ENCODE results near the gene ACSF3.
"Not testable (repeated sequence)": the region's sequence is repeated elsewhere in the genome, so short reads cannot be mapped to it uniquely, and the experiment has no call there.

The ACSF3 gene

DNA sequence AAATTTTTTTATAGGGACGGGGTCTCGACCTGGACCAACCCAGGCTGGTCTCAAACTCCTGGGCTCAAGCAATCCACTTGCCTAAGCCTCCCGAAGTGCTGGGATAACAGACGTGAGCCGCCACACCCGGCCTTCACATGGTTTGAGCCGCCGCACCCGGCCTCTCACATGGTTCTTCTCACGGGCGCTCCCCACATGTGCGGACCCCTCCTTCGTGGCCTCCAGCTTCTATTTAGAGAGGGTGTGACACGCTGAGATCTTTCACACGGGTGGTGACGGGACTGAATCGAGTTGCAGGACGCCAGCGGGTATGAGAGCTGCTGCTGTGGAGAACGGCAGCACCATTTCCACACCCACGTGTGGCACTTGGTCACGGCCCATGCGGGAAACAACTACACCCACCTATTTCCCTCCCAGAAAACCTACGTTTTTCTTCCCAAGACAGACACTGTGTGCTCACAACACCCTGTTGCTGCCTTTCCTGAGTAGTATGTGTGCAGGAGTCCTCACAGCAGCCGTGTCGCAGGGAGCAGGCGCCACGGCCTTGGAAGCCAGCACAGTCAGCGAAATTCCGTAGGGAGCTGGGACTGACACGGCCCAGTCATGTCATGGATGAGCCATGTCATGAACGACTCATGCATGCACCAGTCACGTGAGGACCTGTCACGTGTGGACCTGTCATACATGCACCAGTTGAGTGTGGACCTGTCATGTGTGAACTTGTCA is 20.1 kb upstream of the ACSF3 start:
- no peak for DNase-seq (ENCODE audit: low read depth)

DNA sequence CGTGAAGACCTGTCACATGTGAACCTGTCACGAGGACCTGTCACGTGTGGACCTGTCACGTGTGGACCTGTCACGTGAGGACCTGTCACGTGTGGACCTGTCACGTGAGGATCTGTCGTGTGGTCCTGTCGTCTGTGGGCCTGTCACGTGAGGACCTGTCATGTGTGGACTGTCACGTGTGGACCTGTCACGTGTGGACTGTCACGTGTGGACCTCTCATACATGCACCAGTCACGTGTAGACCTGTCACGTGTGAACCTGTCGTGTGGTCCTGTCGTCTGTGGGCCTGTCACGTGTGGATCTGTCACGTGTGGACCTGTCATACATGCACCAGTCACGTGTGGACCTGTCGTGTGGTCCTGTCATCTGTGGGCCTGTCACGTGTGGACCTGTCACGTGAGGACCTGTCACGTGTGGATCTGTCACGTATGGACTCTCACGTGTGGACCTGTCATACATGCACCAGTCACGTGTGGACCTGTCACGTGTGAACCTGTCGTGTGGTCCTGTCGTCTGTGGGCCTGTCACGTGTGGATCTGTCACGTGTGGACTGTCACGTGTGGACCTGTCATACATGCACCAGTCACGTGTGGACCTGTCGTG is 19.5 kb upstream of the ACSF3 start:
- DNase-seq (ENCODE audit: low read depth), result not testable (repeated sequence)

DNA sequence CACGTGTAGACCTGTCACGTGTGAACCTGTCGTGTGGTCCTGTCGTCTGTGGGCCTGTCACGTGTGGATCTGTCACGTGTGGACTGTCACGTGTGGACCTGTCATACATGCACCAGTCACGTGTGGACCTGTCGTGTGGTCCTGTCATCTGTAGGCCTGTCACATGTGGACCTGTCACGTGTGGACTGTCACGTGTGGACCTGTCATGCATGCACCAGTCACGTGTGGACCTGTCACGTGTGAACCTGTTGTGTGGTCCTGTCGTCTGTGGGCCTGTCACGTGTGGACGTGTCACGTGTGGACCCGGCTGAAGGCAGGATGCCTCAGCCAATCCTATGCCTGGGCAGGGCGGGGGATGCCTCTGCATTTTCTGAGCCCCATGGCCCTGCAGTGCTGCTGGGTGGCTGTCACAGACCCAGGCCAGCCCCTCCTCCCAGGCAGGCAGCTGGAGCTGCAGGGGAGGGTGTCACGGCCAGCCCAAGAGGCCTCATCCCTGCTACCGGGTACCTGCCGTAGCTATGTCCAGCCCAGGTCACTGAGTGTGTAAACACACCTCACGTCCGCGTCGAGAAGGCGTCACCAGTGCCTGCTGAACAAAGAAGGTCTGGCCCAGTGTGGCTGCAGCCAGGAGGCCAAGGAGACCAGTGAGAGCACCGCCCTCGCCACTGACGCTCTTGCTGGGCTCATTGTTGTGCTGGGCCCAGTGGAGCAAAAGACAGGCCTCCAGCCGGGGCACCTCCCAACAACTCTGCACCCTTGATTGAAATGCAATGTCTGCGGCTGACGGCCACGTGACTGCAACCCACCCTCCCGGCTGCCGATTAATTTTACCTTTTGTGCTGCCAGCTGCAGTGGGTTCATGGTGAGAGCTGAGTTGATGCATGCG is 18.6 kb upstream of the ACSF3 start:
- no peak for DNase-seq (ENCODE audit: low read depth)

DNA sequence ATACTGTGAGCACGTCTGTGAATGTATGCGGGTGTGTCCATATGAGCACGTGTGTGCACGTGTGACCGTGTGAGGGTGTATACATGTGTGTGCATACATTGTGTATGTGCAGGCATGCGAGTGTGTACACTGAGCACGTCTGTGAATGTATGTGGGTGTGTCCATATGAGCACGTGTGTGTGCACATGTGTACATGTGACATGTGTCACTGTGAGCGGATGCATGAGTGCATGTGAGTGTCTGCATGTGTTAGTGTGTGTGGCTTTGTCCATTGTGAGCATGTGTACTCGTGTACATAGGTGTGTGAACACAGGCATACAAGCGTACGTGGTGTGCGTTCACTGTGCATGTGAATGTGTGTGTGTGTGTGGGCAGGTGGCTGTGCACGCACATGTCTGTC is 17.5 kb upstream of the ACSF3 start:
- DNase-seq (ENCODE audit: low read depth), result no peak

DNA sequence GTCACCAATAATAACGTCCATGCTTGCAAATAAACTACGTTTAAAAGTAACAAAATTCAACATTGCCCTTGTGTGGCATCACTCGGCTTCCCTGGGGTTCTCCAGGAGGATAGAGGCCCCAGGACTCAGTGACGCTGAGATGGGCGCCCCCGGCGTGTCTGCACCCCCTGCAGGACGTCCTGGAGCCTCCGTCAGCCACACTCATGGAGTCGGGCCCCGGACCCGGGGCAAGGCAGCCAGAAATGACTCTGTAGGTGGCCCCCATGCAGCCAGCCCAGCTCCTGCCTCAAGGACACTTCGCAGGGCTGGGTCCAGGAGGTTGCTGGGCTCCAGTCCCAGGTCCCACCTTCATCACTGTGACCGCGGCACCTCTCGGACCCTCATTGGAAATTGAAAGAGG is 16.6 kb upstream of the ACSF3 start:
- DNase-seq (ENCODE audit: low read depth), result no peak

DNA sequence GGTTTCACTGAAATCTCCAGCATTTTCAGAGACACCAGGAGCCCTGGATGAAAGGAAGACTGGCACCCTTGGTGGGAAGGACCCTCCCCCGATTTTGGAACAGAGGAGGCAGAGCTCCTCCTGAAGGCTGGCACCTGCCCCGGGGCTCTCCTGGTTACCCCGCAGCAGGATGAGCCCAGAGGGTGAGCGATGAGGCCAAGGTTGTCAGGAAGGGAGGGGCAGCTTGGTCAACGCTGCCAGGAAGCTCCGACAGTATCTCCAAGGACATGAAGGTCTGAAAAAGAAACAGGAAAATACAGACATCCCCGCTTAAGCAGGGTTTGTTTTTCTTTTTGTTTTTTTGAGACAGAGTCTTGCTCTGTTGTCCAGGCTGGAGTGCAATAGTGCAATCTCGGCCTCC is 15.5 kb upstream of the ACSF3 start:
- no peak for DNase-seq (ENCODE audit: low read depth)

DNA sequence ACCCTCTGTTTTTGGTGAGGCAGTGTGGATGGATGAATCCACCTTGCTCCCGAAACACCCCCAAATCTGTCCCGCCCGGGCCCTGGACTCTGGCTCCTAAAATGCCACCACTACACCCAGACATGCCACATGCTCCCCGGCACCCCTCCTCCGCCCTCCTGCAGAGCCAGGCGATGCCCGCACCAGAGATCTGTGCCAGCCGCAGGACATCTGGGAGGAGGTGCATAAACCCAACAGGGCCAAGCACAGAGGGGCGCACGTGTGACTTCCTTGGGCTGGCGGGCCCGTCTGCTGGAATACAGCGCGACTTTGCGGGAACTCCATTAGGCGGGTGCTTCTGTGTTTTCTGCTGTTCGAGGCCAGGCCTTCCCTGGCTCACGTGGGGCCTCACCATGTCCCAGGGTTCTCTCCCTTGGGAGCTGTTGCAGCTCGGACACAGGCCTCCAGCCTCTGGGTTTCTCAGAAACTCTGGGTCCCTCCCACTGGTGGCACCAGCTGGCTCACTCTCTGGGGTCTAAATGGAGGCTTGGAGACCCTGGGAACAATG is 14.1 kb upstream of the ACSF3 start:
- no peak for DNase-seq (ENCODE audit: low read depth)

DNA sequence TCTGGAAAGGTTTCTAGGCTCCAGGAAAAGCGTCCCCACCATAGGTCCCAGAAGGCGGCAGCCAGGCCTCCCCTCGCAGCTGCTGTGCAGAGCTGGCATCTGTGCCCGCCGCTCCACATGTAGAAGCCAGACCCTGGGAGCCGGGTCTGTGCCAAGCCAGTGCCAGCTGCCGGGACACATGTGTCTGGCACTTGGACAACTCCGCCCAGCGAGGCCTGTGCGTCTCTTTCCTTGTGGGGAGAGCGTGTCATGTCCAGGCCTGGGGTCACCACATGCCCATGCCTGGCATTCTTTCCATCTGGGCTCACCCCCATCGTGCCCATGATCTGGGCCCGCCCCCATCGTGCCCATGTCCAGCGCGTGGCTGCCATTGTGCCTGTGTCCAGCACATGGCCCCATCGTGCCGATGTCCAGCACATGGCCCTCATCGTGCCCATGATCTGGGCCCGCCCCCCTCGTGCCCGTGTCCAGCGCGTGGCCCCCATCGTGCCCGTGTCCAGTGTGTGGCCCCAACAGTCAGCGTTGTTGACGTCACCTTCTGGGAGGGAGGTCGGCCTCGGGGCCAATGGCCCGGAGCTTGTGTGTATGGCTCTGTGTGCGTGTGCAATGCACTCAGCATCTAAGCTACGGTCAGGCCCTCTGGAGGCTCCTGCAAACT is 13.3 kb upstream of the ACSF3 start:
- DNase-seq (ENCODE audit: low read depth), result no peak

DNA sequence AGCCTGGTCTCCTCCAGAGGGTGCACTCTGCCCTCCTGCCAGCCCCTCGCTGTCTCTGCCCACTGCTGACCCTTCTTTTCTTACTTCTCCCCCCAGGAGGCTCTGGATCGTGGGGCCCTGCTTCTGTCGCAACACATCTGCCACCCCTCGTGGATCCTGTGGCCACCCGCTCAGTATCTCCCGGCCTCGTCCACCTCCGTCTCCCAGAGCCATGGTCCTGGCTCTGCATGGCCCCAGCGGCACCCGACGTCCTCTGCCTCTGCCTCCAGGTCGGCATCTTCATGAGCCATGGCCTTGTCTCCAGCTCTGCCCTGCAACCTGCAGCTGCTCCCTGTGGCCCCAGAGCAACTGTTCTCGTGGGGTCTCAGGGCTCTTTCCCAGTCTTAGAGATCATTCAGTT is 12.1 kb upstream of the ACSF3 start:
- DNase-seq (ENCODE audit: low read depth), result no peak

DNA sequence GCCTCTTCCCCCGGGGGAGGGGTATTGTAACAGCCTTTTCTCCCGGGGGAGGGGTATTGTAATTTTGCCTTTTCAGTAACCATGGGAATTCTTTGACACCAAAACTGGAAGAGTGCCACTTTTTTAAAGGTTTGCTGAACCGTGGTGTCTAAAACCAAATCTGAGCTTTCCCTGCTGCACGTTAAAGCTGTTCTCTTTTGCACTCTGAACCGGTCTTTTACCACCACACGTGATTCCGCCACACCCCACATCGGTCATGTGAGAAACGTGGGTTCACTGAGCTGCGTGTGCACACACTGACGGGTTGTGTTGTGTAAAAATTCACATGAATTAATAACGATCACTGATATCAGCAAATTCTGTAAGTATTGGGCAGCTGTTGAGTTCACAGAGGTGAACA is 9.2 kb upstream of the ACSF3 start:
- DNase-seq (ENCODE audit: low read depth), result no peak

DNA sequence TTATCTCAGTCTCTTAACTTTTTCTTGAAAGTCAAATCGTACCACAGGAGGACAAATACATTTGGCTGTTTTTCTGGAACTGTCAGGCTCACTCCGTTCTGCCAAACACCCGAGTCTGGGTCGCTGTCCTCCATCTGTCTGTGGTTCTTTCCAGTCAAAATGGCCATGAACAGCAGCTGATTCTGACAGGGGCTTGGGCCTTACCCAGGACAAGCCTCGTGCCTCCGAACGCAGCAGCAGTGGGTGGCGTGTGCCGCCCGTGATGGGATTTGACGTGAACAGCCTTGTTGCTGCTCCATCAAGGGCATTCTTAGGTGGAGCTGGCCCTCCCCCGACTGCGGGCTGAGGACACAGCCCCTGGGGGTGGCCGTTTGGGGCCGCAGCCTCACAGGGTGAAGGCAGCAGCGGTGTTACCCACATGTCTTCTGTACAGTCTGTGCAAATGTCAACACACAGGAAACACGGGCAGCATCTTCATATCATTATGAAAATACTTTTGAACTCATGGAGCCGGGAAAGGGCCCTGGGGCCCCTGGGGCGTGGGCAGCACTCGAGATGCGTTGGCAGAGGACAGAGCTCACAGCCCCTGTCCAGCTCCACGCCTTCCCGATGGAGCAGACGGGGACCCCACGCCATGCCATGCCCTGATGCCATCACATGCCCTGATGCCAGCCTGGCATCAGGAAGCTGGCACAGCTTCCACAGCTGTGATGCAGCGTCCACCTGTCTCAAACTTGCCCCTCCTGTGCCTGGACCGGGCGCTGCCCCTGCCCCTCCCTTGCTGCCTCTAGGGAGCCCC is 8.6 kb upstream of the ACSF3 start:
- DNase-seq (ENCODE audit: low read depth), result no peak

DNA sequence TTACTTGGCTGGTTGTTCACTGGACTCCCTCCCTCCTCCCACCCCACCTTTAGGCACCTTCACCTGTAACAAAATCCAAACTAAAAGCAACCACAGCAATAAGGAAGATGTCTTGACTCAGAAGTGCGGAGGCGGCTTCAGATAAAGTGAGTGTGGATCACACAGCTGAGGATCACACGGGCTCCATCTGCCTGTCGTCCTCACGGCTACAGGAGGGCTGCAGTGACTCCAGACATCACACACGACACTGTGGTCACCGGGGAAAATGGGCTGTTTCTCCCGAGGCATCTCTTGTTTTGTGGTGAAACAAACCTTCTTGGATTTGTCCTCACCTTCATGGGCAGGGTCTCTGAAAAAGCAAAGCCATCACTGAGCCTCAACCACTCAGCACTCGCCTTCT is 7.9 kb upstream of the ACSF3 start:
- no peak for DNase-seq (ENCODE audit: low read depth)

DNA sequence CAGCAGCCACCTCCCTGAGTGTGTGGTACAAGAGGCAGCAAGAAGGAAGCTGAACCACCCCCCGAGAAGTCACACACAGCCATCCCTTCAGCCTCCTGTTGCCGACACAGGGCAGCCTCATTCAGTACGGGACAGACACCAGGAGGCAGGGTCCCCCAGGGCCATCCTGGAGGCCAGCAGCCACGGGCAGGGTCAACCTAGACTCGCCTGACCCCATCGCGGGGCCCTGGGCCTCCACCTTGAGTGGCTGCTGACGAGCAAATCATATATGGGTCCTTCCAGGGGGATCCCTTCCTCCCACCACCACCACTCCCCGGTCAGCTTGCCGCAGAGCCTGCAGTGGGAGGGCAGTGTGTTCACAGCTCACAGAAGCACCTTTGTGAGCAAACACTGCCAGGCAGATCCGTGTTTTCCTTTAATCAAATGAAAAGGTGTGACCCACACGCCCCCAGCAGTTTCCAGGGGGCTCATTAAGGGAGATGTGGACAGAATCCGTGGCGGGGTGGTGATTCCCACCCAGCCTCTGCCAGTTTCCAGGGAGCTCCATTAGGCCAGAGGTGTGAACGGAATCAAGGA is 5.6 kb upstream of the ACSF3 start:
- DNase-seq (ENCODE audit: low read depth), result no peak

DNA sequence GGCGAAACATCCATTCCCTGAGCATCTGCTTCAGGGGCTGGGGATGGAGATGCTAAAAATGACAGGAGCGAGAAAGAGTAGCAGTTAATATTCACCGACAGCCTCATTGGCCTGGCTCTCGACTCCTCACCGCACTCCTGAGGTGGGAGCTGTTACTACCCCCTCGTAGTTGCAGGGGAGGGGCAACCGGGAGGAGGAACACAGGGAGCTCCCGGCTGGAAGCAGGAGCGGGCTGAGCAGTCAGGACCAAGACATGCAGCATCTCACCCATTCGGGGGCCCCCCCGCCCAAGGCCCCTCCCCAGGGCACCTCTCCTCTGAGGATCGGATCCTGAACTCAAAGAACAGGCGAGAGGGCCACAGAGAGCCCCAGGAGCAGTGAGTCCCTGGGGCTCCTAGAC is 4.5 kb upstream of the ACSF3 start:
- no peak for DNase-seq (ENCODE audit: low read depth)

DNA sequence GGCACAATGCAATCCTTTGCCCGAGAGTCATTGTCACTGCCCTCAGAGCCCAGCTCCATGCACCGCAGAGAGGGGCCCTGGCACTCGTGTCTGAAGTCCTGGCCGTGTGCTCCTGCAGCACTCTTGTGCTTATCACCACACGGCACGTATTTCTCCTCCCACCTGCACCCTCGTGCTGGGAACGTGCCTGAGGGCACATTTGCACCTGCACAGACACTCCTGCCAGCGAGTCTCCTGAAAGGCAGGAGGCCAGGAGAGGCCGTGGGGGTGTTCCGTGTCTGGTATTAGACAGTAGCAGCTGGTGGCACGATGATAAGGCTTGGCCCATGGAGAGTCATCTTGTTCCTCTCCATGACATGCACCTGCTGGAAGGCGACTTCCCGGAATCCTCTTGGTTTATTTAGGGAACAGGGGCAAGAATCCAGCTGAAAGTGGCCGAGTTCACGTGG is 3.4 kb upstream of the ACSF3 start:
- DNase-seq (ENCODE audit: low read depth), result no peak

DNA sequence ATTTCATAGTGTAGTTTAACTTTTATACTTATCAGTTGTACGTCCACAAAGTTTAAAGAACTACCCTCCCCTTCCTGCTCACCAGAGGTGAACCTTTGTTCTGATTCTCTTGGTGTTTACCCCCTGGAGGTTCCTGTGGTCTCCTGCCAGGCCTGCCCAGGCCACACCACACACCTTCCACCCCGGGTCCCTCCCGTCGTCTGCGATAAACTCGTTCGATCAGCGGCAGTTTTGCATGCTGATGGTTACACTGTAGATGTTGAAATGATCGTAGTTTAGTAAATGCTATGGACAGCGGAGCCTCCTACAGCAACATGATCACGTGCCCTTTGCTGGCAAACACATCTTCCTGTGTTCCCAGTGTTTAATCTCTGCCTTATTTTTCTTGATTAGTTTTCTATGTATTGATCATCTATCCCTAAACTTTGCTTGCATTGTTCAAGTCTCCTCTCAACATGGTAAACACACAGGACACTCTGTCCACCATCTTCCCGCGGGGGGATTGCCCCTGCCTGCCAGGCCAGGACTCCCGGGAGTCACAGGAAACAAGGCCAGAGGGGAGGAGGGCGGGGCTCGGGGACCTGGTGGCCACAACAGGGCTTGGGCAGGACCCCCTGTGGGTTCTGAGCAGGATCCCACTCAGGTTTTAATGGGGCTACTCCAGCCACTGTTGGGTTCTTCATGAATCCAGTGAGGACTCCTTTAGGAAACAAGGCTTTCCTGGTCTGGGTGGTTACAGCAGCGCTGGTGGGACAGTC is 2.8 kb upstream of the ACSF3 start:
- DNase-seq (ENCODE audit: low read depth), result no peak

DNA sequence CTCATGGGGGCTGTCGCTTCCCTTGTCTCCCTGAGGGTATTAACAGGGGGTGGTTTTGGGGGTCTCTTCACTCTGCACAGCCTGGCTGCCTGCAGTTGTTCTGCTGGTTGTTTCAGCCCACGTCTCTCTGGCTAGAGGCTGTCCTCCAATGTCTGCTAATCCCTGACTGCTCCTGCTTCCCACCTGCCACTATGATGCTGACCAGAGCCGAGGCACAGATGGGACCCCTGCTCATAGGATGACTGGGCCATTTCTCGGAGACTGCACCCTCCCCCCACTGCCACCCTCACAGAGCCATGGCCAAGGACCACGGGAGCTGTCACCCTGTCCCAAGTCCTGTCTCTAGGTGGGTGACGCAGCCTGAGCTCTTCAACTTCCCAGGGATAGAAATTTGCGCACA is 1.6 kb upstream of the ACSF3 start:
- DNase-seq (ENCODE audit: low read depth), result no peak

DNA sequence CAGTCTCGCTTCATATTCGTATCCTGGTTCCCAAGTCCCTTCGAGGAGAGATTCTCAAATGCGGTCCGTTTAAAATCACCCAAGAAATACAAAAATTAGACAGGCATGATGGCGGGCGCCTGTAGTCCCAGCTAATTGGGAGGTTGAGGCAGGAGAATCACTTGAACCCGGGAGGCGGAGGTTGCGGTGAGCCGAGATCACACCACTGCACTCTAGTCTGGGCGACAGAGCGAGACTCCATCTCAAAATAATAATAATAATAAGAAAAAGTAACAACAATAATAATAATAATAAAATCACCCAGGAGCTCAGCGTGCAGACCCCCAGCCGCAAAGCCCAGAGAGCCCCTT is 425 bp upstream of the ACSF3 start:
- DNase-seq (ENCODE audit: low read depth), result not testable (repeated sequence)

DNA sequence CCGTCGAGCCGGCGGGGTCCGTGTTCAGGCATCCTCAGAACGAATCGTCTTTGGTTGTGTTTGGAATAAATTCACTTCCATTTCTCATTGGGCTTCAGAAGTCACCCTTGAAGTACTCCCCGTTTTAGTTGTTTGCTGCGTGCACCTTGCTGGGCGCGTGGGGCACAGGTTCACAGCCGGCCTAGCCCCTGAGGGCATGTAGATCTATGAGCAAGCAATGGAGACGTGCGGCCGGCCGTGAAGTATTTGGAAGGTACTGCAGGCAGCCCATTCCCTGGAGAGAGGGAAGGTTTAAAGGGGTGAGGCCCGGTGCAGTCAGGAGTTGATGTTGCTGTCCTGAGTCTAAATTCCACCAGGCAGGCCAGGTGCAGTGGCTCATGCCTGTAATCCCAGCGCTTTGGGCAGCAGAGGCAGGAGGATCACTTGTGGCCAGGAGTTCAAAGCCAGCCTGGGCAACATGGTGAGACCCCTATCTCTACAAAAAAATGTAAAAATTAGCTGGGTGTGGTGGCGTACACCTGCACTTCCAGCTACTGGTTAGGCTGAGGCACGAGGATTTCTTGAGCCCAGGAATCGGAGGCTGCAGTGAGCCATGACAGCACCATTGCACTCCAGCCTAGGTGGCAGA is 714 bp downstream of the ACSF3 start:
- DNase-seq (ENCODE audit: low read depth), result no peak

DNA sequence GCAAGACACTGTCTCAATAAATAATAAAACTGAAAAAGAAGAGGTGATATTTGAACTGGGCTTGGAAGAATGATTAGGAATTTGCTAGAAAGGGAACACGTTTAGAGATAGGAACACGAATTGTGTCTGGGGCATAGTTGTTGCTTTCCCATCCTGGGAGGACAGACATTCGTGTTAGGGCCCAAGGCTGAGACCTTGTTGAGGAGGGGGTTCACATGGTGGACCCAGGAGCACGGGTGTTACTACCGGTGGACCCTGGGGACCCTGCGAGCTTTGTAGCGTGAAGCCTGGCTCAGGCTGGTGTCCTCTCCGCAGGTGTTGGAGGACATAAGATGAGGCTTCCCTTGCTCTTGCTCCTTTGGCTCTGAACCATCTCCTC is 1.2 kb downstream of the ACSF3 start:
- no peak for DNase-seq (ENCODE audit: low read depth)
